M059J (cell line): ENCODE measurements around the gene SLC22A15. TPM values are rescaled to one million over a fixed set of nuclear protein-coding genes. Genes with fewer than 3 reads are reported as not detected.

ENCODE experiments used
- DNase-seq: peaks from one replicate; pipeline ENCODE4 v3.0.0-alpha.2; 2012; ENCODE audit warnings: low read depth
- total RNA-seq: library from RNA; depleted of rRNA; stranded (reverse); fragments of >200 nt; shearing (Covaris generic); gene quantifications from 2 replicates; pipeline ENCODE4 v1.2.3, GENCODE V29; 2014; rRNA removed

The SLC22A15 gene
- total RNA-seq, 1 experiment from 2014 or later: 0.05 TPM

DNA sequence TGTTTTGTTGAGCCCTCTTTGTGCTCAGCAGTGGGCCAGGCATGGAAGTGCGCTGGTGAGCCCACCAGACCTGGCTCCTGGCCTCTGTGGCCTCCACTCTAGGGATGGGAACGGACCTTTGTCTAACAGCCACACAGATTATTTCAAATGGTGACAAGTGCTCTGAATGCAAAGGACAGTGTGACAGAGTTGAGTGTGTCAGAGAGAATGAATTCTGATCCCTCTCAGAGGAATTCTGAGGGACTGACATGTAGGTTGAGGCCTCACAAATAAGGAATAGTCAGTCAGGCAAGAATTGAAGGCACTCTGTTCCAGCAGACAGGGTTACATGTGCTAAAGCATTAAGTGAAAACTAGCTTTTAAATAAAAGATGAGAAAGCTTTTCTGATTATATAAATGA lies 123.6 kb downstream of the SLC22A15 start:
- no peak for DNase-seq

DNA sequence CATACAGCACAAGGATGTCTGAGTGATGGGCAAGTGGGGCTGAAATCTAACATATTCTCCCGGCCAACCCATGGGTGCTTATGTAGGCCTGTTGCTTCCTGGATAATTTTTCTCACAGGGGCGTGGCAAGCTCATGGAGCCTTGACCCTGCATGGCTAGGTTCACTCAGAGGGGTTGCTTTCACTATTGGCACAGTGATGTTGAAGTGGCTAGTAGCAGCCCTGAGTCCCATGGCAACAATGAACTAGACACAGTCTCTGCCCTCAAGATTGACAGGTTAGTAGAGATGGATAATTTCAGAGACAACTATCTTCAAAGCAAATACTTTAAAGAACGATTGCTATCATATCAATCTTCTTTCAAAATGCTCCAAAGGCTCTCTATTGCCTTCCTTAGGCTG lies 128.4 kb downstream of the SLC22A15 start:
- DNase-seq: no peak

DNA sequence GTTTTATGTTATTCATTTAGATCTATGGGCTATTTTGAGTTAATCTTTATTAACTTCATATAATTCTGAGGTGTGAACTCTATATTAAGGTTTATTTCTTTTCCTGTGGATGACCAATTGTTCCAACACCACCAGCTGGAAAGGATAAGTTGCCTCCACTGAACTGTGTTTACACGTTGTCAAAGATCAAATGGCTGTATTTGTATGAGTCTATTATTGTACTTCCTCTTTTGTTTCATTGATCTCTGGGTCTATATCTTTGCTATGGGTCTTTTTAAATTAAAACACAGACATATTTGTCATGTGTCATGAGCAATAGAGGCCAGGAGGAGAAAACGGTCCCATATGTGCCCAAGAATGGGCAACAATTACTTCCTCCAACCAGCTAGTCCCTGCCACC lies 129.7 kb downstream of the SLC22A15 start:
- DNase-seq: no peak

DNA sequence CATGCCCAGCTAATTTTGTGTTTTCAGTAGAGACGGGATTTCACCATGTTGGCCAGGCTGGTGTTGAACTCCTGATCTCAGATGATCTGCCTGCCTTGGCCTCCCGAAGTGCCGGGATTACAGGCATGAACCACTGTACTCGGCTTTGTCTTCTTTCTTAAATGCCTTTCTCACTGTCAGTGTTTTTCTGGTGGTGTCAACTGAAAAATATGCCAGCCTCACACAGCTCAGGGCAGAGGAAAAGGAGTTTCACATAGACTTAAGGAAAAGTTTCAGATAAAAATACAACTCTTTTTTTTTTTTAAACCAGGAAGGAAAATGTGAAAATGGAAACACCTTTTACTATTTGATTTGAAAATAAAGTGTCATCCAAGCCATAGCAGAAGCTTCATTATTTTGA lies 130.3 kb downstream of the SLC22A15 start:
- no peak for DNase-seq

DNA sequence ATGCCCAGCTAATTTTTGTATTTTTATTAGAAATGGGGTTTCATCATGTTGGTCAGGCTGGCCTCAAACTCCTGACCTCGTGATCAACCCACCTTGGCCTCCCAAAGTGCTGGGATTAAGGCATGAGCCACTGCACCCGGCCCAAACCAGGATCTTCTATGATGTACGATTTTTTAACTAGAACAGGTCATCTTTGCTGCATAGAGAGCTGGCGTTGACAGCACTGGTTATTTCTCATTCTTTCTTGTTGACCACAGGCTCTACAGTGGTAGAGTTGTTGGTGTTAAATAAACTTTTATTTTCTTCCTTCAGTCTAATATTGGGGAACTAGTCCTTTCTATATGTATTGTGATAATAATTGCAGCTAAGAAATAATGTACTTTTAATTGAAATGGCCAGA lies 131.1 kb downstream of the SLC22A15 start:
- DNase-seq: no peak

DNA sequence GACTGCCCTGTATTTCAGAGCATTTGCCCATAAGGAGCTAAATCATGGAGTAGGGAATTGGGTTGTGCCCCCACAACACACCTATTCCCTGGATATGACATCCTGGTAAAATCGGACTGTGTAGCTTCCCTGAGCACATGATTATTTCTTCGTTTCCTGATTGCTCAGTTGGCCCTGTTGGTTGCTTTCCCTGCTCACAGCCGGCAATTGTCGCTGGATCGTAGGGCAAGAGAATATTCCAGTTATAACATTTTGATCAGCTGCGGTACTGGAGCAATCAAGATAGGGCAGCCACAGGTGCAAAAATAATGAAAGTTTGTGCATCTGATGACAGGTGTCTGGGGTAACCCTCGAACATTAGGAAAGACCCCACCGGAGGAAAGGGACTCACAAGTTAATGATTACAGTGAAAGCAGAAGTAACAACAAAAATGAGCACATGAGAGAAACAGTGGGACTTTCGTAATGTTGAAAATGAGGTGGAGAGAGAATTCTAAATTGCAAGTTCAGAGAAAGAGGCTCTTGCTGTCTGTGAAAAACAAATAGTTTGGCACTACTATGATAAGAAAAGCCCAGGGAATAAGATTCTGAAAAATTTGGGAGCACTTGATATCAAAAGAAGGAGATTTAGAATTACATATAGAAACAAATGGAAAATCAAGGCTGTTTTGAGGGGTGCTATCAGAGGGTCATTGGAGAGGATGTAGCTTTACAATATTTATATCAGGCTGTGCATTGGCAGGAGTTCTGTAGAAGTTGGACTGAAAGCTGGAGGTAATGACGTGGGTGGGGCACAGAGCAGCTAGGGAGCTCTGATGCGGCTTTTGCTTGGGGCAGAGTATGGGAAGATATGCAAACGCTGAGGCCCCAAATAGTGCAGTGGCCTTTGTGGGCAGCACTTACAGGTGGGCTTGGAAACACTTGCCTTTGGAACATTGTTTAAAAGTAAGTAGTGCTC lies 134.5 kb downstream of the SLC22A15 start, which contains the start of gene MAB21L3:
Gene MAB21L3 (plus strand): TSS at position 833 of the 957 bp plus-strand sequence. CDS start 1,217 bp downstream, outside the sequence.
- DNase-seq: no peak

DNA sequence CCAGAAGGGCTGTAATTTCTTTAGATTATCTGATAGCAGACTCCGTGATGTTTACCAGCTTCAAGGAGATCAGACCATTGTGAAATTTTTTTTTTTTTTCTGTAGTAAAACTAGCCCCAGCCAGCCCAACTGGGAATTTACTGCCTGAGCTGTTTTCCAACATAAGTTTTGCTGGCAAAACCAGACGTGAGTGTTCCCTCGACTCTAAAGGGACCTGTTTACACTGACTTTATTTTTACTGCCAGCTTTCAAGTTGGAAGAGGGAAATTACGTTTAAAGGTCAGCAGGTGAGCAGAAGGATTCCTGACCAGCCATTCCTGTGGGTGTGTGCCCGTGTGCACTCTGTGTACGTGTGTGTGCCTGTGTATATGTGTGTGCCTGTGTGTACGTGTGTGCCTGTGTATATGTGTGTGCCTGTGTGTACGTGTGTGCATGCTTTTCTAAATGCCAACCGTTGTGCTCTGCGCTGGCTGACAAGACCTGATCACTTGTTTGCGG lies 135.3 kb downstream of the SLC22A15 start:
- DNase-seq: peak; percentile 46

DNA sequence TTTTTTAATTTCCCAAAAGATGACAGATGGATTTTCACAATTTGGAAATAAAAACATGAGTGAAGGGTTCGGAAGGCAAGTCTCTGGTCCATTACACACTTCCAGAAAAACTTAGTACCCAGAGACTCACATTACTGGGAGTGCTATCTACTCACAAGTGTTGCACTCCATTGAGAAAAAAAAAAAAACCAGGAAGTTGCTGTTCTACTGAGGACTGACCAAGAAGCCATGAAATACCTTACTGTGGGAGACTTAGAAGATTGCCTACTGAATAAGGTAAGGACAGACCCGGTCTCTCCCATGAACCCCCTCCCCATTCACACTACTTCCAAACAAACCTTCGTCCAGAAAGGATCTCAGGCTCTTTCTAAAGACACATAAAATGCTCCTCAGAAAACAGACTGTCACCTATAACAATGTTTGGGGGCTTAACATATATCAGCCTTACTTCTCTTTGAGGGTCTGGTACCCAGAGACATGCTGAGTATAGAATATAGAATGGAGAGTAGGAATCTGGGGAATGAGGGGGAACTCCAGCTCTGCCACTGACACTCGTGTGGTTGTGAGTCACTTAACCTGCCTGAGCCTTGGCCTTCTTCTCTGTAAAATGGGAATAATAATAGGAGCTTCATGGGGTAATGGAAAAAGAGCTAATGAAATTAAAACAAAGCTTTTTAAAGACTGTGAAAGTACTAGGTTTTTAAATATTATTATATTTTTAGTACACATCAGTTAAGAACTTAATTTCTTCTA lies 136.3 kb downstream of the SLC22A15 start:
- no peak for DNase-seq

DNA sequence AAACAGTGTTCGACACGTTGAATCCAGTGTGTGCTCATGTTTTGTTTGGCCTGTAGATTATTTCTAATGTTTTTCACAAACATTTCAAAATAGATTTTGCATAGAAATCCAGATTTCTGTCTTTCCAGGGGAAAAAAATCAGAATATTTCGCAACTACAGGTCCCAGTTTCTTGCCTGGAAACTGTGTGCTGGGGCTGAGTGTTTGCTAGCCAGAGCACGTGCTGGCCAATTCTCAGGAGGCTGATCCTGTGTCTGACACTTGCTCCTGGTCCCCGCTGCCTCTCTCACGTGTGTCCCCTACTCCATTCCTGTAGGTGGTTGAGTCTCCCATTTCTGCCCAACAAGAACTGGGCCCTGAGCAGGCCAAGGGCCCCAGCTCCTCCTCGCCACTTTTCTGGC lies 137.3 kb downstream of the SLC22A15 start:
- no peak for DNase-seq

DNA sequence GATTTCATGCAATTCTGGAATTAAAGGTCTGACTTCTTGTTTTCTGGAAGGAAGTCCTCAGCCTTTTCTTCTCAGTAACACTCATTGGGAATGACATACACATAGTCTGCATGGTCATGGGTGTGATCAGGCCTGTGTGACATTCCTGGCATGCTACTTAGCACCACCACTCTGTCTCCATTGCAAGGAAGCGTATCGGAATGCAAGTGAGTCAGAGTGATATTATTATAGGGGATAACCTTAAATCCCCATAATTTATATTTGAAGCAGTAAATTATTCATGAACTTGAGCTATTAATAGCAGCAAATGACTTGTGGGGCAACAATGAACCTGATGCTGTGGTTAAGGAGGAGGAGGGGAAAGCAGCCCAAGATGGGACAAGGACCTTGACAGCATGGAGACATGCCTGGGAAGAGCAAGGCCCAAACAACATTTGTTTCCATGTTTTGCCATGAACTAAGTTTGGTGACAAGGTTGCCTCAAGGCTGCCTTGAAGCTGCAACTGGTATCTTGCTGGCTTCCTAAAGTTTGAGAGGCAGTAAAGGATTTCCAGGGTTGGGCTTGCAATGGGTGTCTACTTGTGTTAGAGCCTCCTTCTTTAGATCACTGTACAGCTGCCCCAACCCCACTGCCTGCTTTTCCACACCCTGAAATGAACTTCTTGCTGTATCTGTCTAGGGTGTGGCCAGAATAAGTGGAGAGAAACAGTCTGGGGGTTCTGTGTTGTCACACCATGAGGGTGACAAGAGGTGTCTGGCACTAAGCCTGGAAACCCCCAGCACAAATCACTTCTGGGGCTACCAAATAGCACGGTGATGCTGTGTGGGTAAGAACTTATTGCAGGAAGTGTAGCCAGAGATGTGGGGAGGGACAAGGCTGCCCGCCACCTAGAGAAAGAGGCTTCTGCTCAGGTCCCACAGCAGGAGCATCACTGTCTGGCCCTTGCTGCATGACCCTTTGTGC lies 139.4 kb downstream of the SLC22A15 start:
- peak; percentile 88 for DNase-seq

DNA sequence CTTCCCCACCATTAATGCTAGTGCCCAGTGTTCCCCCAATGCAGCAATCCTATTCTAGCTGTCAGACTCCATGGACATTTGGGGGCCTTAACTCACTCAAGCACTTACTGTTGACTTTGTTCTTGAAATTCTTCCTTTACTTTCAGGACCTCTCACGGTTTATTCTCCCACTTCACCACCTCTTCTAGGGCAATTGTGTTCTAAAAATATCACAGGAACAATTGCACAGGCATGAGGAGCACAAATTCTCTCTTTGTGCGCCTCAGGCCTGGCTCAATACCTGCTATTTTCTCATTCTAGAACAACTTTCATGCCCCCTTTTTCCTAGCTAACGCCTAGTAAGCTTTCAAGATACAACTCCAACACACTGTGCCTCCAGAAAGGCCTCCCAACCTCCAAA lies 142.2 kb downstream of the SLC22A15 start:
- no peak for DNase-seq

Other genes starting within 250 kb of the SLC22A15 start
- gene CASQ2, start 207.8 kb upstream of the SLC22A15 start, total RNA-seq: not detected in 2 replicates
- not detected in 2 replicates for gene NHLH2, start 135.4 kb upstream of the SLC22A15 start, total RNA-seq
- 0.10 TPM in 1 of 2 replicates, not detected in the other for gene MAB21L3, start 134.9 kb downstream of the SLC22A15 start, total RNA-seq